IPS-18c (cell line): Measurements from ENCODE around the gene LIX1.
"Not testable (repeated sequence)": the region's sequence is repeated elsewhere in the genome, so short reads cannot be mapped to it uniquely, and the experiment has no call there.

ENCODE experiments used
- H3K4me3 ChIP-seq: 2 replicates; pipeline ENCODE4 v1.7.0; 2013; ENCODE audit warnings: low read depth, mild to moderate bottlenecking, low read length, moderate library complexity; ENCODE audit not compliant: insufficient read depth
- H3K9me3 ChIP-seq: one replicate; pipeline ENCODE4 v1.6.1; 2013; ENCODE audit warnings: mild to moderate bottlenecking, low read length, moderate library complexity; ENCODE audit not compliant: control insufficient read depth, insufficient read depth

The LIX1 gene

GRCh38 chr5:97142521-97143254 is at the start of gene LIX1:
LIX1 (minus strand) TSS chr5:97142611; CDS start chr5:97142576, 35 bp downstream.
- Histone ChIP-seq H3K9me3 (no peaks in the 10 kb centered on the region), H3K4me3 (no peak within 1 kb of the TSS; the same call in 1 of the 2 replicates)

GRCh38 chr5:97191893-97192292 is 49.5 kb upstream of the LIX1 start:
- no peaks in the 10 kb centered on the region for H3K9me3 ChIP-seq
- no peak overlapping the region for H3K4me3 ChIP-seq

GRCh38 chr5:97189523-97189922 is 47.1 kb upstream of the LIX1 start:
- H3K4me3 ChIP-seq, H3K9me3 ChIP-seq: not testable (repeated sequence)

GRCh38 chr5:97183930-97184213 is 41.5 kb upstream of the LIX1 start:
- peak overlapping the region; percentile 81 for H3K4me3 ChIP-seq
- no peaks in the 10 kb centered on the region for H3K9me3 ChIP-seq

- no peaks in the 10 kb centered on the region for H3K9me3 ChIP-seq
- peak within 1 kb of the TSS; percentile 81 for H3K4me3 ChIP-seq
These were observed 40.9 kb upstream of the LIX1 start, which contains the start of gene RIOK2 for GRCh38 chr5:97183100-97183929. RIOK2 (minus strand) TSS chr5:97183247; CDS start chr5:97183191, 56 bp downstream.

- H3K4me3 ChIP-seq, result peak overlapping the region; percentile 81
- no peaks in the 10 kb centered on the region for H3K9me3 ChIP-seq
These were observed 40.2 kb upstream of the LIX1 start for GRCh38 chr5:97182571-97183099.

- no peaks in the 10 kb centered on the region for H3K9me3 ChIP-seq
- H3K4me3 ChIP-seq, result peak overlapping the region; percentile 81
These were observed 39.6 kb upstream of the LIX1 start for GRCh38 chr5:97181856-97182545.

GRCh38 chr5:97179457-97179856 is 37.0 kb upstream of the LIX1 start:
- not testable (repeated sequence) for H3K4me3 ChIP-seq, H3K9me3 ChIP-seq

GRCh38 chr5:97172227-97172626 is 29.8 kb upstream of the LIX1 start:
- Histone ChIP-seq H3K4me3 (no peak overlapping the region), H3K9me3 (no peaks in the 10 kb centered on the region)

GRCh38 chr5:97171703-97172102 is 29.3 kb upstream of the LIX1 start:
- Histone ChIP-seq H3K4me3 (no peak overlapping the region), H3K9me3 (no peaks in the 10 kb centered on the region)

GRCh38 chr5:97167435-97167834 is 25.0 kb upstream of the LIX1 start:
- peaks cover 4% of the 10 kb centered on the region for H3K9me3 ChIP-seq
- H3K4me3 ChIP-seq, result no peak overlapping the region

GRCh38 chr5:97165726-97166125 is 23.3 kb upstream of the LIX1 start:
- Histone ChIP-seq H3K9me3 (peaks cover 4% of the 10 kb centered on the region), H3K4me3 (no peak overlapping the region)

- peaks cover 4% of the 10 kb centered on the region for H3K9me3 ChIP-seq
These were observed 22.4 kb upstream of the LIX1 start for GRCh38 chr5:97164846-97165245.

GRCh38 chr5:97163790-97164285 is 21.4 kb upstream of the LIX1 start:
- H3K4me3 ChIP-seq, result no peak overlapping the region
- H3K9me3 ChIP-seq, result peaks cover 6% of the 10 kb centered on the region

More at GRCh38 chr5:97164846-97165245, 22.4 kb upstream of the LIX1 start:
- H3K4me3 ChIP-seq, result no peak overlapping the region

GRCh38 chr5:97163360-97163764 is 21.0 kb upstream of the LIX1 start:
- Histone ChIP-seq H3K9me3 (peaks cover 6% of the 10 kb centered on the region), H3K4me3 (no peak overlapping the region)

GRCh38 chr5:97162045-97162444 is 19.6 kb upstream of the LIX1 start:
- peaks cover 6% of the 10 kb centered on the region for H3K9me3 ChIP-seq
- H3K4me3 ChIP-seq, result no peak overlapping the region

GRCh38 chr5:97157689-97158088 is 15.3 kb upstream of the LIX1 start:
- Histone ChIP-seq H3K4me3 (no peak overlapping the region), H3K9me3 (peaks cover 2% of the 10 kb centered on the region)
